GM12878 (cell line): Measurements from ENCODE around the gene YJU2. TPM values are rescaled to one million over a fixed set of nuclear protein-coding genes. Genes with fewer than 3 reads are reported as not detected.

Source experiments
- ATAC-seq: fragments of 200-7000 bp; cut with Tn5 transposase; 3 replicates; pipeline ENCODE4 v1.9.1; 2020; ENCODE audit warnings: mild to moderate bottlenecking, moderate library complexity
- BruUV-seq: library from RNA; stranded (reverse); fragments of 400-500 nt; replicated peaks from 2 replicates; lab custom pipeline; 2021; lab: Mats Ljungman, UMichigan
- CTCF ChIA-PET: fragments of 300-600 bp; sonication (Branson Sonifier 250); formaldehyde crosslinking; extraction: SDS; loops from one replicate; lab custom pipeline; 2021; ENCODE audit warnings: inconsistent platforms; lab: Yijun Ruan, JAX
- POLR2A ChIA-PET: fragments of 350-600 bp; formaldehyde crosslinking; extraction: SDS; loops from one replicate; lab custom pipeline; 2021; ENCODE audit warnings: inconsistent platforms; lab: Charles Lee
- RAD21 ChIA-PET: fragments of 300-600 bp; sonication (Branson Sonifier 250); formaldehyde crosslinking; loops from one replicate; lab custom pipeline; 2023; ENCODE audit warnings: antibody characterized with exemption; ENCODE audit not compliant: unreplicated experiment; lab: Charles Lee
- SMC1A ChIA-PET: fragments of 300-600 bp; sonication (Branson Sonifier 250); formaldehyde crosslinking; loops from one replicate; lab custom pipeline; 2023; ENCODE audit not compliant: unreplicated experiment, uncharacterized antibody; lab: Charles Lee
- DNase-seq: peaks from one replicate; pipeline ENCODE4 v3.0.0-alpha.2; 2011; ENCODE audit warnings: low read depth, low spot score
- FAIRE-seq: peaks from 3 replicates; lab custom pipeline; 2011; peaks lifted over from hg19 to GRCh38; lab: Jason Lieb, UNC
- H2AFZ ChIP-seq: 2 replicates; pipeline ENCODE4 v1.6.0; 2011; ENCODE audit warnings: low read depth, low read length, control low read depth; ENCODE audit not compliant: control insufficient read depth
- H3K27ac ChIP-seq: 2 replicates; pipeline ENCODE4 v1.5.1; 2011; ENCODE audit warnings: control low read depth; ENCODE audit not compliant: control insufficient read depth, insufficient read depth
- H3K27me3 ChIP-seq, 2 experiments: replicated peaks in 1 of 2; 2 replicates each; pipeline versions ENCODE4 v1.6.0 to v1.6.1; 2011; ENCODE audit warnings: low read length in 1 of 2; ENCODE audit not compliant: control insufficient read depth in 2 of 2, insufficient read depth in 2 of 2
- H3K36me3 ChIP-seq, 2 experiments: 2 replicates each; pipeline ENCODE4 v1.5.1; 2011; ENCODE audit warnings: low read length in 1 of 2; ENCODE audit not compliant: control insufficient read depth in 2 of 2, insufficient read depth in 2 of 2
- H3K4me1 ChIP-seq: 2 replicates; pipeline ENCODE4 v1.6.1; 2011; ENCODE audit warnings: mild to moderate bottlenecking, low read length, moderate library complexity, mixed read lengths; ENCODE audit not compliant: control insufficient read depth, insufficient read depth
- H3K4me2 ChIP-seq: 2 replicates; pipeline ENCODE4 v1.6.0; 2011; ENCODE audit warnings: control low read depth; ENCODE audit not compliant: control insufficient read depth, insufficient read depth
- H3K4me3 ChIP-seq: fragments of 200-600 bp; sonication (generic); 2 replicates; pipeline ENCODE4 v1.5.1; 2016
- H3K79me2 ChIP-seq: 2 replicates; pipeline ENCODE4 v1.6.0; 2011; ENCODE audit warnings: low read length; ENCODE audit not compliant: control insufficient read depth, insufficient read depth
- H3K9ac ChIP-seq: 2 replicates; pipeline ENCODE4 v1.8.0; 2011; ENCODE audit warnings: low read length, control low read depth, mixed read lengths; ENCODE audit not compliant: control insufficient read depth, insufficient read depth
- H3K9me3 ChIP-seq: replicated peaks from 3 replicates; pipeline ENCODE4 v1.5.1; 2011; ENCODE audit warnings: mild to moderate bottlenecking, low read length; ENCODE audit not compliant: control insufficient read depth, insufficient read depth
- H4K20me1 ChIP-seq: 2 replicates; pipeline ENCODE4 v1.6.0; 2011; ENCODE audit not compliant: control insufficient read depth, insufficient read depth
- BACH1 ChIP-seq: fragments of 450-650 bp; IDR thresholded peaks from 2 replicates; pipeline ENCODE4 v1.6.1; 2017; ENCODE audit warnings: mild to moderate bottlenecking, borderline replicate concordance
- BMI1 ChIP-seq: fragments of 450-650 bp; IDR thresholded peaks from 2 replicates; pipeline ENCODE4 v1.6.1; 2016; ENCODE audit warnings: mild to moderate bottlenecking, moderate library complexity, borderline replicate concordance
- EED ChIP-seq: sonication (generic); IDR thresholded peaks from 2 replicates; pipeline ENCODE4 v1.6.1; 2016; ENCODE audit warnings: antibody characterized with exemption, low read depth
- IKZF1 ChIP-seq: fragments of 450-650 bp; conservative IDR thresholded peaks from 2 replicates; pipeline ENCODE4 v1.6.1; 2017; ENCODE audit warnings: antibody characterized with exemption, mild to moderate bottlenecking
- IKZF2 ChIP-seq, 2 experiments: fragments of 450-650 bp; IDR thresholded peaks; 2 replicates each; pipeline ENCODE4 v1.6.1; 2017; ENCODE audit warnings: mild to moderate bottlenecking in 2 of 2, moderate library complexity in 2 of 2
- MEF2A ChIP-seq: IDR thresholded peaks from 2 replicates; pipeline ENCODE4 v1.6.1; 2011; ENCODE audit warnings: low read depth, mild to moderate bottlenecking, low read length, moderate library complexity; ENCODE audit not compliant: insufficient read depth
- PKNOX1 ChIP-seq: fragments of 450-650 bp; IDR thresholded peaks from 2 replicates; pipeline ENCODE4 v1.6.1; 2016; ENCODE audit warnings: mild to moderate bottlenecking
- TCF12 ChIP-seq: IDR thresholded peaks from 2 replicates; pipeline ENCODE4 v1.6.1; 2011; ENCODE audit warnings: low read depth, mild to moderate bottlenecking, low read length
- WGBS: methylation state at CpG from one replicate; pipeline ENCODE4 v1.1.6; 2016; ENCODE audit warnings: low lambda C conversion rate; ENCODE audit not compliant: insufficient replicate concordance, insufficient coverage; ENCODE audit errors: missing lambda C conversion rate; 5-methylcytosine and 5-hydroxymethylcytosine counted together
- in situ Hi-C: fragments of 300-500 bp; cut with MboI; formaldehyde crosslinking; loops from 9 replicates; pipeline ENCODE4 v1.14.3; 2018; ENCODE audit warnings: mixed read lengths
- intact Hi-C: fragments of 100-400 bp; cut with micrococcal nuclease; formaldehyde crosslinking; loops from one replicate; pipeline ENCODE4 v1.14.2; 2022; ENCODE audit not compliant: unreplicated experiment
- polyA plus RNA-seq, 11 experiments: library from polyadenylated mRNA; depleted of rRNA in 4 of 11; unstranded in 6 of 11; stranded (reverse) in 5 of 11; fragments of >200 nt; fragmentation: Nextera tagmentation in 4 of 11; fragmentation: Illumina TruSeq in 1 of 11; extraction: Ambion mirVana in 4 of 11; extraction: Trizol in 1 of 11; gene quantifications; 1 replicate in 1 of 11; 2 replicates in 10 of 11; pipeline versions ENCODE4 v1.2.1 to v1.2.3, GENCODE V29; 2011 to 2016; ENCODE audit warnings: inconsistent platforms in 2 of 11, missing spikeins in 2 of 11, low read depth in 1 of 11
- total RNA-seq, 4 experiments: library from RNA; depleted of rRNA in 3 of 4; stranded (reverse); fragments of >200 nt in 3 of 4; fragmentation: Illumina TruSeq in 1 of 4; extraction: Trizol in 1 of 4; gene quantifications; 2 replicates each; pipeline versions ENCODE4 v1.2.1 to v1.2.3, GENCODE V29; 2013 to 2021
- TF ChIP-seq, protein P1 (sequence below): IDR thresholded peaks from 2 replicates; pipeline ENCODE4 v1.6.1; 2012; ENCODE audit warnings: mild to moderate bottlenecking, low read depth, low read length
- TF ChIP-seq, protein P2 (sequence below): IDR thresholded peaks from 2 replicates; pipeline ENCODE4 v1.6.1; 2011; ENCODE audit warnings: low read depth, low read length, improper control_type of control experiment, borderline replicate concordance

The YJU2 gene
- total and polyA plus RNA-seq, 10 of the 15 experiments (the other 5 are each of a cell fraction or from before 2014, with no cell fraction given) = 0.26 to 40.7 (median 23.8) TPM

GRCh38 chr19:4224470-4224869 lies 22.4 kb upstream of the YJU2 start:
- POLR2A ChIA-PET = no interaction called here
- RAD21 ChIA-PET = no interaction called here
- in situ Hi-C loops = no loop called here

DNA sequence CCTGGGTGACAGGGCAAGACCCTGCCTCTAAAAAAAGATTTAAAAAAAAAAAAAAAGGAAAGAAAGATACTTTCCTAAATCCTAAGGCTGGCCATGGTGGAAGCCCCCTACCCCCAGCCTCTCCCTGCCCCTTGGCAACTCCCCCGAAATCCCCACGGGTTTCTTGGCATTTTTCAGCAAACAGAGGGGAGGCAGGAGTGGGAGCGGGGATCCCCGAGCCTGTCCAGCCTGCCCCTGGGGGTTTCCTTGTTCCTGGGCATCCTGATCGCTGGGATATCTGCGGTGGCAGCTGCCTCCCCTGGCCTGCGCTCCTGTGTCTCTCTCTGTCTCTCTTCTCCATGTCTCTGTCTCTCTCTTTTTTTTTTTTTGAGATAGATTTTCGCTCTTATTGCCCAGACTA lies 21.0 kb upstream of the YJU2 start:
- no peak overlapping the region for H3K4me2 ChIP-seq
- RAD21 ChIA-PET = no interaction called here
- ATAC-seq (no peak), DNase-seq (no peak)
- H3K4me1 ChIP-seq = peaks cover 46% of the 10 kb centered on the region
- no peaks in the 10 kb centered on the region for H4K20me1 ChIP-seq
- CTCF ChIA-PET = no interaction called here
- no peak overlapping the region for H3K4me3 ChIP-seq
- POLR2A ChIA-PET = no interaction called here
- H3K27ac ChIP-seq = no peak overlapping the region
- H3K79me2 ChIP-seq = peaks cover 30% of the 10 kb centered on the region
- TF ChIP-seq, protein P1, sequence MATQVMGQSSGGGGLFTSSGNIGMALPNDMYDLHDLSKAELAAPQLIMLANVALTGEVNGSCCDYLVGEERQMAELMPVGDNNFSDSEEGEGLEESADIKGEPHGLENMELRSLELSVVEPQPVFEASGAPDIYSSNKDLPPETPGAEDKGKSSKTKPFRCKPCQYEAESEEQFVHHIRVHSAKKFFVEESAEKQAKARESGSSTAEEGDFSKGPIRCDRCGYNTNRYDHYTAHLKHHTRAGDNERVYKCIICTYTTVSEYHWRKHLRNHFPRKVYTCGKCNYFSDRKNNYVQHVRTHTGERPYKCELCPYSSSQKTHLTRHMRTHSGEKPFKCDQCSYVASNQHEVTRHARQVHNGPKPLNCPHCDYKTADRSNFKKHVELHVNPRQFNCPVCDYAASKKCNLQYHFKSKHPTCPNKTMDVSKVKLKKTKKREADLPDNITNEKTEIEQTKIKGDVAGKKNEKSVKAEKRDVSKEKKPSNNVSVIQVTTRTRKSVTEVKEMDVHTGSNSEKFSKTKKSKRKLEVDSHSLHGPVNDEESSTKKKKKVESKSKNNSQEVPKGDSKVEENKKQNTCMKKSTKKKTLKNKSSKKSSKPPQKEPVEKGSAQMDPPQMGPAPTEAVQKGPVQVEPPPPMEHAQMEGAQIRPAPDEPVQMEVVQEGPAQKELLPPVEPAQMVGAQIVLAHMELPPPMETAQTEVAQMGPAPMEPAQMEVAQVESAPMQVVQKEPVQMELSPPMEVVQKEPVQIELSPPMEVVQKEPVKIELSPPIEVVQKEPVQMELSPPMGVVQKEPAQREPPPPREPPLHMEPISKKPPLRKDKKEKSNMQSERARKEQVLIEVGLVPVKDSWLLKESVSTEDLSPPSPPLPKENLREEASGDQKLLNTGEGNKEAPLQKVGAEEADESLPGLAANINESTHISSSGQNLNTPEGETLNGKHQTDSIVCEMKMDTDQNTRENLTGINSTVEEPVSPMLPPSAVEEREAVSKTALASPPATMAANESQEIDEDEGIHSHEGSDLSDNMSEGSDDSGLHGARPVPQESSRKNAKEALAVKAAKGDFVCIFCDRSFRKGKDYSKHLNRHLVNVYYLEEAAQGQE = no peak
- TF ChIP-seq BMI1 = no peak
- TF ChIP-seq IKZF2 (IDR thresholded peaks at IDR 0.05) = peak in 1 of 2 experiments; percentile 40; a peak in 2 of 4 replicates
- peak; percentile 74; the same call in 1 of the 2 replicates for TF ChIP-seq EED
- no peak for TF ChIP-seq BACH1
- TF ChIP-seq IKZF1 = peak; percentile 36
- TF ChIP-seq, all 136 proteins: peak for 3
- FAIRE-seq = no peak
- no peaks in the 10 kb centered on the region for H3K9me3 ChIP-seq
- BruUV-seq = no TSS peak
- SMC1A ChIA-PET = no interaction called here
- H3K36me3 ChIP-seq = no peaks in the 10 kb centered on the region
- intact Hi-C loops (no loop called here), in situ Hi-C loops (no loop called here)
- WGBS = 46% methylated on average over 7 of the region's 8 CpGs
- no peaks in the 10 kb centered on the region for H3K27me3 ChIP-seq
- no peak overlapping the region for H3K9ac ChIP-seq
- no peak overlapping the region for H2AFZ ChIP-seq

More at GRCh38 chr19:4224470-4224869, 22.4 kb upstream of the YJU2 start:
- ChIA-PET CTCF (no interaction called here), SMC1A (no interaction called here)
- H2AFZ ChIP-seq = no peak overlapping the region
- H3K79me2 ChIP-seq = peaks cover 16% of the 10 kb centered on the region
- H3K4me3 ChIP-seq = no peak overlapping the region
- H3K4me2 ChIP-seq = no peak overlapping the region
- FAIRE-seq = no peak
- 96% methylated on average over 14 of the region's 15 CpGs for WGBS
- H3K27ac ChIP-seq = no peak overlapping the region
- no peaks in the 10 kb centered on the region for H4K20me1 ChIP-seq
- ATAC-seq = no peak
- intact Hi-C loops = no loop called here
- DNase-seq = no peak
- H3K4me1 ChIP-seq = peaks cover 47% of the 10 kb centered on the region
- H3K27me3 ChIP-seq = no peaks in the 10 kb centered on the region
- no peak for TF ChIP-seq MEF2A
- TF ChIP-seq, protein P2, sequence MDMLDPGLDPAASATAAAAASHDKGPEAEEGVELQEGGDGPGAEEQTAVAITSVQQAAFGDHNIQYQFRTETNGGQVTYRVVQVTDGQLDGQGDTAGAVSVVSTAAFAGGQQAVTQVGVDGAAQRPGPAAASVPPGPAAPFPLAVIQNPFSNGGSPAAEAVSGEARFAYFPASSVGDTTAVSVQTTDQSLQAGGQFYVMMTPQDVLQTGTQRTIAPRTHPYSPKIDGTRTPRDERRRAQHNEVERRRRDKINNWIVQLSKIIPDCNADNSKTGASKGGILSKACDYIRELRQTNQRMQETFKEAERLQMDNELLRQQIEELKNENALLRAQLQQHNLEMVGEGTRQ = no peak
- no peak for TF ChIP-seq TCF12
- no peak for TF ChIP-seq PKNOX1
- no peaks in the 10 kb centered on the region for H3K9me3 ChIP-seq
- no TSS peak for BruUV-seq
- H3K9ac ChIP-seq = no peak overlapping the region
- no peaks in the 10 kb centered on the region for H3K36me3 ChIP-seq
